Caco-2 (cell line): ENCODE measurements around the gene NELL2. TPM values are rescaled to one million over a fixed set of nuclear protein-coding genes. Genes with fewer than 3 reads are reported as not detected.

Experiments
- BruUV-seq: library from RNA; stranded (reverse); fragments of 400-500 nt; replicated peaks from 2 replicates; lab custom pipeline; 2021; lab: Mats Ljungman, UMichigan
- CTCF ChIA-PET: fragments of 300-600 bp; sonication (Branson Sonifier 250); formaldehyde crosslinking; loops from one replicate; lab custom pipeline; 2022; ENCODE audit warnings: antibody characterized with exemption; lab: Charles Lee
- POLR2A ChIA-PET: fragments of 300-600 bp; sonication (Branson Sonifier 250); formaldehyde crosslinking; loops from one replicate; lab custom pipeline; 2022; ENCODE audit warnings: antibody characterized with exemption; lab: Charles Lee
- DNase-seq, 2 experiments: peaks; one replicate each; pipeline versions ENCODE4 v3.0.0 to v3.0.0-alpha.2; 2020 to 2022
- H3K27me3 ChIP-seq: replicated peaks from 2 replicates; pipeline ENCODE4 v1.6.0; 2011; ENCODE audit warnings: low read length; ENCODE audit not compliant: control insufficient read depth, insufficient read depth
- H3K36me3 ChIP-seq: 2 replicates; pipeline ENCODE4 v1.5.1; 2011; ENCODE audit warnings: low read length; ENCODE audit not compliant: control insufficient read depth, insufficient read depth
- H3K4me1 ChIP-seq: fragments of 250-450 bp; sonication (Bioruptor Pico); 2 replicates; pipeline ENCODE4 v1.5.1; 2020; ENCODE audit warnings: mild to moderate bottlenecking
- H3K4me3 ChIP-seq: 2 replicates; pipeline ENCODE4 v1.5.1; 2011; ENCODE audit warnings: low read depth, mild to moderate bottlenecking, control low read depth, low read length
- H3K9me3 ChIP-seq: fragments of 250-450 bp; sonication (Bioruptor Pico); 2 replicates; pipeline ENCODE4 v1.5.1; 2020; ENCODE audit warnings: mild to moderate bottlenecking, moderate library complexity
- H3K27ac Mint-ChIP-seq: one replicate; pipeline ENCODE4 v1.8.0; 2022; ENCODE audit warnings: mixed read lengths; ENCODE audit not compliant: unreplicated experiment
- H3K27me3 Mint-ChIP-seq: one replicate; pipeline ENCODE4 v1.8.0; 2022; ENCODE audit warnings: mixed read lengths; ENCODE audit not compliant: insufficient read depth, unreplicated experiment
- H3K36me3 Mint-ChIP-seq: one replicate; pipeline ENCODE4 v1.8.0; 2022; ENCODE audit warnings: mild to moderate bottlenecking, mixed read lengths; ENCODE audit not compliant: insufficient read depth, unreplicated experiment
- H3K4me1 Mint-ChIP-seq: one replicate; pipeline ENCODE4 v1.8.0; 2022; ENCODE audit warnings: low read depth, mixed read lengths; ENCODE audit not compliant: unreplicated experiment
- H3K4me3 Mint-ChIP-seq: one replicate; pipeline ENCODE4 v1.8.0; 2022; ENCODE audit warnings: mild to moderate bottlenecking, moderate library complexity, mixed read lengths; ENCODE audit not compliant: unreplicated experiment
- H3K9me3 Mint-ChIP-seq: one replicate; pipeline ENCODE4 v1.8.0; 2022; ENCODE audit warnings: mixed read lengths; ENCODE audit not compliant: unreplicated experiment
- CTCF ChIP-seq, 2 experiments: fragments of 200-600 bp in 1 of 2; IDR thresholded peaks; 1 replicate in 1 of 2; 2 replicates in 1 of 2; pipeline versions ENCODE4 v1.5.1 to v1.8.0; 2011 to 2022; ENCODE audit warnings: antibody characterized with exemption in 1 of 2, control low read depth in 1 of 2, inconsistent platforms in 1 of 2, low read depth in 1 of 2, low read length in 1 of 2, mild to moderate bottlenecking in 1 of 2, moderate library complexity in 1 of 2; ENCODE audit not compliant: insufficient read depth in 1 of 2, severe bottlenecking in 1 of 2, unreplicated experiment in 1 of 2
- intact Hi-C: fragments of 100-400 bp; cut with micrococcal nuclease; formaldehyde crosslinking; loops from one replicate; pipeline ENCODE4 v1.10.0; 2022; ENCODE audit not compliant: unreplicated experiment
- total RNA-seq: library from RNA; stranded (reverse); gene quantifications from 2 replicates; pipeline ENCODE4 v1.2.3, GENCODE V29; 2022

The NELL2 gene
- total RNA-seq, 1 experiment from 2014 or later: 0.70 TPM

GRCh38 chr12:44637875-44638274 is 238.2 kb downstream of the NELL2 start:
- H3K4me3 Mint-ChIP-seq: no peak overlapping the region
- no peak for TF ChIP-seq CTCF (IDR thresholded peaks at IDR 0.05; ENCODE audit: insufficient read depth in 1 of 2, low read depth in 1 of 2, low read length in 1 of 2, severe bottlenecking in 1 of 2, unreplicated experiment in 1 of 2)
- Histone ChIP-seq H3K4me3 (no peak overlapping the region), H3K9me3 (no peaks in the 10 kb centered on the region), H3K36me3 (no peaks in the 10 kb centered on the region), H3K4me1 (no peaks in the 10 kb centered on the region), H3K27me3 (no peaks in the 10 kb centered on the region)
- no TSS peak for BruUV-seq
- H3K9me3 Mint-ChIP-seq: no peaks in the 10 kb centered on the region
- no peak overlapping the region for H3K27ac Mint-ChIP-seq
- CTCF ChIA-PET: no interaction called here
- intact Hi-C loops: no loop called here
- POLR2A ChIA-PET: no interaction called here
- DNase-seq: no peak
- peaks cover 17% of the 10 kb centered on the region for H3K27me3 Mint-ChIP-seq
- H3K36me3 Mint-ChIP-seq: no peaks in the 10 kb centered on the region
- no peaks in the 10 kb centered on the region for H3K4me1 Mint-ChIP-seq

- H3K27me3 Mint-ChIP-seq: peaks cover 2% of the 10 kb centered on the region
- H3K4me1 ChIP-seq: no peaks in the 10 kb centered on the region
- POLR2A ChIA-PET: no interaction called here
- no peak overlapping the region for H3K4me3 ChIP-seq
- H3K27ac Mint-ChIP-seq: no peak overlapping the region
- no peaks in the 10 kb centered on the region for H3K4me1 Mint-ChIP-seq
- H3K9me3 ChIP-seq: no peaks in the 10 kb centered on the region
- BruUV-seq: no TSS peak
- CTCF ChIA-PET: no interaction called here
- intact Hi-C loops: no loop called here
- DNase-seq: no peak
- H3K4me3 Mint-ChIP-seq: no peak overlapping the region
- no peaks in the 10 kb centered on the region for H3K27me3 ChIP-seq
- H3K9me3 Mint-ChIP-seq: no peaks in the 10 kb centered on the region
- no peaks in the 10 kb centered on the region for H3K36me3 Mint-ChIP-seq
- TF ChIP-seq CTCF (IDR thresholded peaks at IDR 0.05; ENCODE audit: insufficient read depth in 1 of 2, low read depth in 1 of 2, low read length in 1 of 2, severe bottlenecking in 1 of 2, unreplicated experiment in 1 of 2): no peak
- H3K36me3 ChIP-seq: no peaks in the 10 kb centered on the region
Observed at GRCh38 chr12:44628180-44628579, 247.9 kb downstream of the NELL2 start.

GRCh38 chr12:44627387-44628166 is 248.5 kb downstream of the NELL2 start:
- no peak for TF ChIP-seq CTCF (IDR thresholded peaks at IDR 0.05; ENCODE audit: insufficient read depth in 1 of 2, low read depth in 1 of 2, low read length in 1 of 2, severe bottlenecking in 1 of 2, unreplicated experiment in 1 of 2)
- CTCF ChIA-PET: no interaction called here
- BruUV-seq: no TSS peak
- no peak overlapping the region for H3K4me3 Mint-ChIP-seq
- H3K36me3 Mint-ChIP-seq: no peaks in the 10 kb centered on the region
- POLR2A ChIA-PET: no interaction called here
- Histone ChIP-seq H3K9me3 (no peaks in the 10 kb centered on the region), H3K27me3 (no peaks in the 10 kb centered on the region), H3K4me1 (no peaks in the 10 kb centered on the region), H3K36me3 (no peaks in the 10 kb centered on the region), H3K4me3 (no peak overlapping the region)
- H3K4me1 Mint-ChIP-seq: no peaks in the 10 kb centered on the region
- H3K27me3 Mint-ChIP-seq: peaks cover 2% of the 10 kb centered on the region
- DNase-seq: no peak
- no peak overlapping the region for H3K27ac Mint-ChIP-seq
- intact Hi-C loops: no loop called here
- no peaks in the 10 kb centered on the region for H3K9me3 Mint-ChIP-seq
